ENCODE results near the gene TRPC4AP.

GRCh38 chr20:35106827-35107380, 14.3 kb upstream of the TRPC4AP start:
- TF ChIP-seq POLR2A (IDR thresholded peaks at IDR 0.05) (no peak), POLR2AphosphoS5 (IDR thresholded peaks at IDR 0.05) (no peak), CTCF (IDR thresholded peaks at IDR 0.05) (no peak), EP300 (IDR thresholded peaks at IDR 0.05) (no peak)
